SU-DHL-6 (cell line): ENCODE data around the gene KDM6A.
"Not testable (repeated sequence)": the region's sequence is repeated elsewhere in the genome, so short reads cannot be mapped to it uniquely, and the experiment has no call there.

Experiments
- H2AFZ ChIP-seq: fragments of 200-600 bp; sonication (generic); 2 replicates; pipeline ENCODE4 v1.6.1; 2014; ENCODE audit warnings: low read depth, mild to moderate bottlenecking, moderate library complexity, mixed read lengths, antibody characterized with exemption, low read length; ENCODE audit not compliant: severe bottlenecking
- H3F3A ChIP-seq: fragments of 200-600 bp; shearing (Covaris generic); 2 replicates; pipeline ENCODE4 v1.6.0; 2016; ENCODE audit warnings: antibody characterized with exemption, mild to moderate bottlenecking; ENCODE audit not compliant: insufficient read depth
- H3K27ac ChIP-seq: fragments of 200-600 bp; sonication (generic); 2 replicates; pipeline ENCODE4 v1.5.1; 2016; ENCODE audit warnings: low read depth, mild to moderate bottlenecking, low read length, moderate library complexity, mixed read lengths
- H3K27me3 ChIP-seq: fragments of 200-600 bp; sonication (generic), shearing (Covaris generic); 2 replicates; pipeline ENCODE4 v1.6.0; 2014; ENCODE audit warnings: mild to moderate bottlenecking, low read length
- H3K36me3 ChIP-seq: fragments of 200-600 bp; sonication (generic); 2 replicates; pipeline ENCODE4 v1.6.1; 2014; ENCODE audit warnings: mild to moderate bottlenecking, low read length, mixed read lengths
- H3K4me2 ChIP-seq: fragments of 300-600, 200-600 bp; shearing (Covaris generic), sonication (generic); 2 replicates; pipeline ENCODE4 v1.6.0; 2014; ENCODE audit warnings: low read length, low read depth, mild to moderate bottlenecking; ENCODE audit not compliant: poor library complexity, severe bottlenecking
- H3K4me3 ChIP-seq: fragments of 200-600 bp; sonication (generic); 2 replicates; pipeline ENCODE4 v1.5.1; 2014; ENCODE audit warnings: antibody characterized with exemption, low read length, mild to moderate bottlenecking, mixed read lengths; ENCODE audit not compliant: insufficient read depth, poor library complexity, severe bottlenecking
- H3K79me2 ChIP-seq: fragments of 200-600 bp; sonication (generic); 2 replicates; pipeline ENCODE4 v1.6.1; 2014; ENCODE audit warnings: mild to moderate bottlenecking, low read length, moderate library complexity; ENCODE audit not compliant: insufficient read depth
- H3K9ac ChIP-seq: fragments of 200-600 bp; sonication (generic); 2 replicates; pipeline ENCODE4 v1.7.0; 2014; ENCODE audit warnings: mild to moderate bottlenecking, low read length
- H3K9me2 ChIP-seq: fragments of 200-600 bp; sonication (generic); replicated peaks from 2 replicates; pipeline ENCODE4 v1.6.1; 2014; ENCODE audit warnings: low read length; ENCODE audit not compliant: insufficient read depth
- H3K9me3 ChIP-seq: fragments of 200-600 bp; sonication (generic); 2 replicates; pipeline ENCODE4 v1.6.1; 2014; ENCODE audit warnings: low read length, mixed read lengths; ENCODE audit not compliant: insufficient read depth
- H4K20me1 ChIP-seq: fragments of 200-600 bp; sonication (generic); 2 replicates; pipeline ENCODE4 v1.6.1; 2014; ENCODE audit warnings: low read depth, mild to moderate bottlenecking, antibody characterized with exemption, low read length, moderate library complexity, mixed read lengths
- EZH2phosphoT487 ChIP-seq: fragments of 200-600 bp; sonication (generic), shearing (Covaris generic); conservative IDR thresholded peaks from 2 replicates; pipeline ENCODE4 v1.6.1; 2018; ENCODE audit warnings: mild to moderate bottlenecking, antibody characterized with exemption, low read length, moderate library complexity, mixed read lengths
- TF ChIP-seq, protein P1 (sequence below): fragments of 200-600 bp; sonication (generic); IDR thresholded peaks from one replicate; pipeline ENCODE4 v1.5.1; 2017; ENCODE audit warnings: antibody characterized with exemption, mild to moderate bottlenecking, low read length, moderate library complexity; ENCODE audit not compliant: insufficient read depth, poor library complexity, severe bottlenecking

The KDM6A gene

GRCh38 chrX:44872821-44873414, at the start of gene KDM6A:
KDM6A (plus strand) TSS chrX:44873188; CDS start chrX:44873552, 364 bp downstream.
- peak within 1 kb of the TSS; percentile 94 for H3K4me2 ChIP-seq
- no peaks in the 10 kb centered on the region for H3K9me2 ChIP-seq
- peaks cover 56% of the 10 kb centered on the region for H3K79me2 ChIP-seq
- H3K27ac ChIP-seq = peak within 1 kb of the TSS; percentile 75
- H3K27me3 ChIP-seq = no peaks in the 10 kb centered on the region
- no peaks in the 10 kb centered on the region for H3K9me3 ChIP-seq
- peak within 1 kb of the TSS; percentile 79 for H3K9ac ChIP-seq
- H4K20me1 ChIP-seq = 0 out of 2 replicates have a peak, but pooled peaks cover 2% of the 10 kb centered on the region
- H3F3A ChIP-seq = peaks cover 7% of the 10 kb centered on the region; the same call in 1 of the 2 replicates
- H2AFZ ChIP-seq = peak within 1 kb of the TSS; percentile 74
- H3K36me3 ChIP-seq = no peaks in the 10 kb centered on the region
- TF ChIP-seq, protein P1, sequence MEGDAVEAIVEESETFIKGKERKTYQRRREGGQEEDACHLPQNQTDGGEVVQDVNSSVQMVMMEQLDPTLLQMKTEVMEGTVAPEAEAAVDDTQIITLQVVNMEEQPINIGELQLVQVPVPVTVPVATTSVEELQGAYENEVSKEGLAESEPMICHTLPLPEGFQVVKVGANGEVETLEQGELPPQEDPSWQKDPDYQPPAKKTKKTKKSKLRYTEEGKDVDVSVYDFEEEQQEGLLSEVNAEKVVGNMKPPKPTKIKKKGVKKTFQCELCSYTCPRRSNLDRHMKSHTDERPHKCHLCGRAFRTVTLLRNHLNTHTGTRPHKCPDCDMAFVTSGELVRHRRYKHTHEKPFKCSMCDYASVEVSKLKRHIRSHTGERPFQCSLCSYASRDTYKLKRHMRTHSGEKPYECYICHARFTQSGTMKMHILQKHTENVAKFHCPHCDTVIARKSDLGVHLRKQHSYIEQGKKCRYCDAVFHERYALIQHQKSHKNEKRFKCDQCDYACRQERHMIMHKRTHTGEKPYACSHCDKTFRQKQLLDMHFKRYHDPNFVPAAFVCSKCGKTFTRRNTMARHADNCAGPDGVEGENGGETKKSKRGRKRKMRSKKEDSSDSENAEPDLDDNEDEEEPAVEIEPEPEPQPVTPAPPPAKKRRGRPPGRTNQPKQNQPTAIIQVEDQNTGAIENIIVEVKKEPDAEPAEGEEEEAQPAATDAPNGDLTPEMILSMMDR = no peak
- TF ChIP-seq EZH2phosphoT487 = no peak
- peak within 1 kb of the TSS; percentile 80 for H3K4me3 ChIP-seq

DNA sequence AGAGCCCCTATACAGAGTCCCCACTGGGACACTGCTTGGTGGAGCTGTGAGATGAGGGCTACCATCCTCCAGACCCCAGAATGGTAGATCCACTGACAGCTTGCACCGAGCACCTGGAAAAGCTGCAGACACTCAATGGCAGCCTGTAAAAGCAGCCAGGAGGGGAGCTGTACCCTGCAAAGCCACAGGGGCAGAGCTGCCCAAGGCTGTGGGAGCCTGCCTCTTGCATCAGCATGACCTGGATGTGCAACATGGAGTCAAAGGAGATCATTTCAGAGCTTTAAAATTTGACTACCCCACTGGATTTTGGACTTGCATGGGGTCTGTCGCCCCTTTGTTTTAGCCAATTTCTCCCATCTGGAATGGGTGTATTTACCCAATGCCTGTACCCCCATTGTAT, 49.8 kb upstream of the KDM6A start:
- not testable (repeated sequence) for H3K9ac ChIP-seq, H3K27me3 ChIP-seq, H3K27ac ChIP-seq, H3K9me3 ChIP-seq, H4K20me1 ChIP-seq, H3K79me2 ChIP-seq, H3F3A ChIP-seq, H3K36me3 ChIP-seq, H3K4me3 ChIP-seq, H3K9me2 ChIP-seq, H3K4me2 ChIP-seq, H2AFZ ChIP-seq

GRCh38 chrX:44828008-44828605, 44.9 kb upstream of the KDM6A start:
- H3K4me3 ChIP-seq = no peak overlapping the region

GRCh38 chrX:44829832-44830231, 43.2 kb upstream of the KDM6A start:
- no peaks in the 10 kb centered on the region for H4K20me1 ChIP-seq
- H3K4me2 ChIP-seq = no peak overlapping the region
- no peak overlapping the region for H3K4me3 ChIP-seq
- H3K27ac ChIP-seq = no peak overlapping the region
- no peaks in the 10 kb centered on the region for H3F3A ChIP-seq
- TF ChIP-seq, protein P1 = no peak
- TF ChIP-seq EZH2phosphoT487 = no peak
- H3K79me2 ChIP-seq = no peaks in the 10 kb centered on the region
- no peaks in the 10 kb centered on the region for H3K9me2 ChIP-seq
- H3K9me3 ChIP-seq = no peaks in the 10 kb centered on the region
- H3K27me3 ChIP-seq = no peaks in the 10 kb centered on the region
- H3K36me3 ChIP-seq = no peaks in the 10 kb centered on the region
- no peak overlapping the region for H3K9ac ChIP-seq
- no peak overlapping the region for H2AFZ ChIP-seq

More at GRCh38 chrX:44828008-44828605, 44.9 kb upstream of the KDM6A start:
- no peak overlapping the region for H3K9ac ChIP-seq
- no peaks in the 10 kb centered on the region for H3K9me3 ChIP-seq
- no peaks in the 10 kb centered on the region for H3K9me2 ChIP-seq
- no peaks in the 10 kb centered on the region for H3K36me3 ChIP-seq
- H2AFZ ChIP-seq = no peak overlapping the region
- H3F3A ChIP-seq = no peaks in the 10 kb centered on the region
- H4K20me1 ChIP-seq = no peaks in the 10 kb centered on the region
- H3K27ac ChIP-seq = no peak overlapping the region
- H3K27me3 ChIP-seq = no peaks in the 10 kb centered on the region
- no peaks in the 10 kb centered on the region for H3K79me2 ChIP-seq
- no peak overlapping the region for H3K4me2 ChIP-seq
- TF ChIP-seq, protein P1 = no peak
- no peak for TF ChIP-seq EZH2phosphoT487
